Central memory CD8-positive, alpha-beta T cell (primary cell): ENCODE measurements around the gene MLST8.

Source experiments
- ATAC-seq: fragments of 150-1000 bp; cut with Tn5 transposase; replicated peaks from 2 replicates; pipeline ENCODE4 v1.10.0; 2022; ENCODE audit warnings: mild to moderate bottlenecking, moderate FRiP score, moderate number of reproducible peaks; ENCODE audit not compliant: poor library complexity, severe bottlenecking; ENCODE audit errors: extremely low read depth
- DNase-seq, 2 donors: peaks; one replicate each; pipeline ENCODE4 v3.0.0; 2021; ENCODE audit warnings: low spot score in 2 of 2
- H3K27ac Mint-ChIP-seq: one replicate; pipeline ENCODE4 v1.8.0; 2022; ENCODE audit warnings: low read depth, mild to moderate bottlenecking, moderate library complexity, mixed read lengths
- H3K27me3 Mint-ChIP-seq: one replicate; pipeline ENCODE4 v1.8.0; 2022; ENCODE audit warnings: mixed read lengths
- H3K36me3 Mint-ChIP-seq: one replicate; pipeline ENCODE4 v1.8.0; 2022; ENCODE audit warnings: mild to moderate bottlenecking, moderate library complexity, mixed read lengths; ENCODE audit not compliant: insufficient read depth
- H3K4me1 Mint-ChIP-seq: one replicate; pipeline ENCODE4 v1.8.0; 2022; ENCODE audit warnings: mixed read lengths
- H3K4me3 Mint-ChIP-seq: one replicate; pipeline ENCODE4 v1.8.0; 2022; ENCODE audit warnings: mild to moderate bottlenecking, moderate library complexity, mixed read lengths
- H3K9me3 Mint-ChIP-seq: one replicate; pipeline ENCODE4 v1.8.0; 2022; ENCODE audit warnings: mixed read lengths

Gene MLST8

GRCh38 chr16:2205104-2205966 lies at the start of gene MLST8:
TSS of gene MLST8 (plus strand) at chr16:2205454. CDS start at chr16:2206086, 632 bp downstream.
- peak; percentile 91 to 93 for DNase-seq
- Mint-ChIP-seq H3K4me3 (peak within 1 kb of the TSS; percentile 78), H3K4me1 (peaks cover 14% of the 10 kb centered on the region), H3K9me3 (no peaks in the 10 kb centered on the region), H3K36me3 (peaks cover 18% of the 10 kb centered on the region), H3K27ac (peak within 1 kb of the TSS; percentile 84), H3K27me3 (no peaks in the 10 kb centered on the region)
- ATAC-seq: peak; percentile 69

- Mint-ChIP-seq H3K4me3 (peak overlapping the region; percentile 79), H3K36me3 (peaks cover 9% of the 10 kb centered on the region), H3K9me3 (no peaks in the 10 kb centered on the region), H3K27ac (peak overlapping the region; percentile 79), H3K27me3 (no peaks in the 10 kb centered on the region), H3K4me1 (peaks cover 41% of the 10 kb centered on the region)
- DNase-seq (no peak), ATAC-seq (no peak)
Observed at GRCh38 chr16:2155977-2156848, 49.0 kb upstream of the MLST8 start.

- peak overlapping the region; percentile 79 for H3K27ac Mint-ChIP-seq
- no peaks in the 10 kb centered on the region for H3K27me3 Mint-ChIP-seq
- H3K36me3 Mint-ChIP-seq: peaks cover 9% of the 10 kb centered on the region
- DNase-seq: no peak
- peaks cover 38% of the 10 kb centered on the region for H3K4me1 Mint-ChIP-seq
- peak overlapping the region; percentile 79 for H3K4me3 Mint-ChIP-seq
- H3K9me3 Mint-ChIP-seq: no peaks in the 10 kb centered on the region
- no peak for ATAC-seq
Observed at GRCh38 chr16:2156849-2157224, 48.4 kb upstream of the MLST8 start.

- peak overlapping the region; percentile 79 for H3K27ac Mint-ChIP-seq
Observed at GRCh38 chr16:2157480-2158261, 47.6 kb upstream of the MLST8 start.

GRCh38 chr16:2158262-2158638 lies 47.0 kb upstream of the MLST8 start:
- H3K27me3 Mint-ChIP-seq: no peaks in the 10 kb centered on the region
- H3K27ac Mint-ChIP-seq: peak overlapping the region; percentile 79
- peaks cover 9% of the 10 kb centered on the region for H3K36me3 Mint-ChIP-seq
- H3K4me3 Mint-ChIP-seq: no peak overlapping the region
- no peaks in the 10 kb centered on the region for H3K9me3 Mint-ChIP-seq
- DNase-seq (no peak), ATAC-seq (no peak)
- H3K4me1 Mint-ChIP-seq: peaks cover 37% of the 10 kb centered on the region

More at GRCh38 chr16:2157480-2158261, 47.6 kb upstream of the MLST8 start:
- DNase-seq: no peak
- Mint-ChIP-seq H3K9me3 (no peaks in the 10 kb centered on the region), H3K4me3 (peak overlapping the region; percentile 79), H3K27me3 (no peaks in the 10 kb centered on the region), H3K4me1 (peaks cover 38% of the 10 kb centered on the region), H3K36me3 (peaks cover 9% of the 10 kb centered on the region)
- no peak for ATAC-seq

- Mint-ChIP-seq H3K4me3 (no peak overlapping the region), H3K27me3 (no peaks in the 10 kb centered on the region), H3K9me3 (no peaks in the 10 kb centered on the region), H3K27ac (peak overlapping the region; percentile 79), H3K36me3 (peaks cover 9% of the 10 kb centered on the region), H3K4me1 (peaks cover 29% of the 10 kb centered on the region)
- ATAC-seq: no peak
- DNase-seq: no peak
Observed at GRCh38 chr16:2159175-2159838, 45.9 kb upstream of the MLST8 start.

- Mint-ChIP-seq H3K36me3 (no peaks in the 10 kb centered on the region), H3K27ac (no peak overlapping the region), H3K9me3 (no peaks in the 10 kb centered on the region), H3K4me3 (no peak overlapping the region), H3K27me3 (no peaks in the 10 kb centered on the region), H3K4me1 (peaks cover 25% of the 10 kb centered on the region)
- ATAC-seq (no peak), DNase-seq (no peak)
Observed at GRCh38 chr16:2160915-2161551, 44.2 kb upstream of the MLST8 start.

GRCh38 chr16:2161911-2162310 lies 43.3 kb upstream of the MLST8 start:
- Mint-ChIP-seq H3K27me3 (no peaks in the 10 kb centered on the region), H3K4me3 (no peak overlapping the region), H3K4me1 (peaks cover 19% of the 10 kb centered on the region), H3K9me3 (no peaks in the 10 kb centered on the region), H3K36me3 (no peaks in the 10 kb centered on the region), H3K27ac (no peak overlapping the region)
- DNase-seq (no peak), ATAC-seq (no peak)

GRCh38 chr16:2162676-2163118 lies 42.6 kb upstream of the MLST8 start:
- Mint-ChIP-seq H3K27me3 (no peaks in the 10 kb centered on the region), H3K4me1 (peaks cover 11% of the 10 kb centered on the region), H3K9me3 (no peaks in the 10 kb centered on the region), H3K36me3 (no peaks in the 10 kb centered on the region), H3K4me3 (no peak overlapping the region), H3K27ac (no peak overlapping the region)
- no peak for ATAC-seq
- no peak for DNase-seq

- Mint-ChIP-seq H3K27me3 (no peaks in the 10 kb centered on the region), H3K4me3 (peak overlapping the region; percentile 47), H3K9me3 (no peaks in the 10 kb centered on the region), H3K4me1 (peaks cover 5% of the 10 kb centered on the region), H3K36me3 (no peaks in the 10 kb centered on the region), H3K27ac (no peak overlapping the region)
- DNase-seq (no peak), ATAC-seq (no peak)
Observed at GRCh38 chr16:2163211-2163881, 41.9 kb upstream of the MLST8 start.

GRCh38 chr16:2165861-2166260 lies 39.4 kb upstream of the MLST8 start:
- DNase-seq (no peak), ATAC-seq (no peak)
- H3K4me1 Mint-ChIP-seq: peaks cover 4% of the 10 kb centered on the region
- H3K4me3 Mint-ChIP-seq: no peak overlapping the region
- peak overlapping the region; percentile 78 for H3K27ac Mint-ChIP-seq
- no peaks in the 10 kb centered on the region for H3K36me3 Mint-ChIP-seq
- no peaks in the 10 kb centered on the region for H3K27me3 Mint-ChIP-seq
- H3K9me3 Mint-ChIP-seq: no peaks in the 10 kb centered on the region
